SK-N-SH (cell line): Measurements from ENCODE around the gene GFPT1.

Source experiments
- EP300 ChIP-seq, 2 experiments: IDR thresholded peaks; 2 replicates each; pipeline versions ENCODE4 v1.4.0 to v1.6.1; 2012; ENCODE audit warnings: borderline replicate concordance in 1 of 2, low read depth in 1 of 2, low read length in 1 of 2
- JUND ChIP-seq: IDR thresholded peaks from 2 replicates; pipeline ENCODE4 v1.4.0; 2012
- MAX ChIP-seq: IDR thresholded peaks from 2 replicates; pipeline ENCODE4 v1.4.0; 2012; ENCODE audit warnings: low read depth
- NRF1 ChIP-seq: IDR thresholded peaks from 2 replicates; pipeline ENCODE4 v1.6.1; 2012; ENCODE audit warnings: low read depth, mild to moderate bottlenecking, low read length

- TF ChIP-seq EP300 (IDR thresholded peaks at IDR 0.05; ENCODE audit: borderline replicate concordance in 1 of 2, low read depth in 1 of 2, low read length in 1 of 2), result peak in 1 of 2 experiments; percentile 84; a peak in 2 of 4 replicates
- TF ChIP-seq JUND, result peak; percentile 86
- TF ChIP-seq NRF1, result no peak
- TF ChIP-seq MAX, result peak; percentile 96
Measured at GRCh38 chr2:69298261-69298660, 88.8 kb downstream of the GFPT1 start.
